PC-9 (cell line): ENCODE measurements around the gene DNAJC17. TPM values are rescaled to one million over a fixed set of nuclear protein-coding genes. Genes with fewer than 3 reads are reported as not detected.

Experiments
- Bru-seq: library from RNA; stranded (reverse); fragments of 400-500 nt; gene quantifications from one replicate; lab custom pipeline; 2021; lab: Mats Ljungman, UMichigan
- BruChase-seq, 2 experiments: library from RNA; stranded (reverse); fragments of 400-500 nt; gene quantifications; one replicate each; lab custom pipeline; 2021; lab: Mats Ljungman, UMichigan
- BruUV-seq: library from RNA; stranded (reverse); fragments of 400-500 nt; replicated peaks from 2 replicates; lab custom pipeline; 2021; lab: Mats Ljungman, UMichigan
- CTCF ChIA-PET: fragments of 300-600 bp; sonication (Branson Sonifier 250); formaldehyde crosslinking; loops from one replicate; lab custom pipeline; 2022; ENCODE audit warnings: antibody characterized with exemption; lab: Charles Lee
- POLR2A ChIA-PET: fragments of 300-600 bp; sonication (Branson Sonifier 250); formaldehyde crosslinking; loops from one replicate; lab custom pipeline; 2022; ENCODE audit warnings: antibody characterized with exemption; ENCODE audit not compliant: unreplicated experiment; lab: Charles Lee
- DNase-seq, 2 experiments: peaks; one replicate each; pipeline versions ENCODE4 v3.0.0 to v3.0.0-alpha.2; 2015 to 2022; ENCODE audit warnings: mixed read lengths in 1 of 2
- H2AFZ ChIP-seq: fragments of 200-600 bp; sonication (generic); 2 replicates; pipeline ENCODE4 v1.8.1; 2017; ENCODE audit warnings: antibody characterized with exemption
- H3F3A ChIP-seq: fragments of 200-600 bp; sonication (generic); 2 replicates; pipeline ENCODE4 v1.8.1; 2017; ENCODE audit warnings: antibody characterized with exemption, mild to moderate bottlenecking, low read depth; ENCODE audit not compliant: insufficient read depth
- H3K27ac ChIP-seq: fragments of 200-600 bp; sonication (generic); 2 replicates; pipeline ENCODE4 v1.6.1; 2016; ENCODE audit warnings: mixed run types
- H3K27me3 ChIP-seq: fragments of 200-600 bp; sonication (generic); 2 replicates; pipeline ENCODE4 v1.6.1; 2016; ENCODE audit warnings: low read depth, mixed run types; ENCODE audit not compliant: insufficient read depth
- H3K36me3 ChIP-seq: fragments of 200-600 bp; sonication (generic); 2 replicates; pipeline ENCODE4 v1.6.1; 2016; ENCODE audit warnings: low read depth, mixed run types
- H3K4me1 ChIP-seq: fragments of 200-600 bp; sonication (generic); replicated peaks from 2 replicates; pipeline ENCODE4 v1.6.1; 2016; ENCODE audit warnings: mixed run types; ENCODE audit not compliant: insufficient read depth
- H3K4me2 ChIP-seq: fragments of 200-600 bp; sonication (generic); 2 replicates; pipeline ENCODE4 v1.6.1; 2017; ENCODE audit warnings: mixed run types
- H3K4me3 ChIP-seq: fragments of 200-600 bp; sonication (generic); 2 replicates; pipeline ENCODE4 v1.6.1; 2016; ENCODE audit warnings: mixed run types
- H3K79me2 ChIP-seq: fragments of 200-600 bp; sonication (generic); 2 replicates; pipeline ENCODE4 v1.6.1; 2017; ENCODE audit warnings: low read depth, mixed run types
- H3K9me2 ChIP-seq: fragments of 200-600 bp; sonication (generic); 2 replicates; pipeline ENCODE4 v1.8.1; 2017; ENCODE audit warnings: mild to moderate bottlenecking; ENCODE audit not compliant: insufficient read depth
- H3K9me3 ChIP-seq: fragments of 200-600 bp; sonication (generic); 2 replicates; pipeline ENCODE4 v1.8.1; 2016; ENCODE audit warnings: low read depth; ENCODE audit not compliant: insufficient read depth
- H4K20me1 ChIP-seq: fragments of 200-600 bp; sonication (generic); 2 replicates; pipeline ENCODE4 v1.8.1; 2017; ENCODE audit not compliant: insufficient read depth
- EZH2 ChIP-seq: fragments of 200-600 bp; sonication (generic); IDR thresholded peaks from 2 replicates; pipeline ENCODE4 v1.8.0; 2017; ENCODE audit warnings: antibody characterized with exemption, low read depth
- intact Hi-C: fragments of 100-400 bp; cut with micrococcal nuclease; formaldehyde crosslinking; loops from one replicate; pipeline ENCODE4 v1.10.0; 2022; ENCODE audit not compliant: unreplicated experiment
- long read RNA-seq: library from polyadenylated mRNA; stranded (forward); transcript quantifications from one replicate; pipeline ENCODE4 v2.0.0, GENCODE V29; 2022
- total RNA-seq: library from RNA; stranded (reverse); gene quantifications from 2 replicates; pipeline ENCODE4 v1.2.3, GENCODE V29; 2021
- TF ChIP-seq, protein P1 (sequence below): fragments of 200-600 bp; sonication (generic); conservative IDR thresholded peaks from 2 replicates; pipeline ENCODE4 v1.6.1; 2017; ENCODE audit warnings: mixed run types, antibody characterized with exemption, mild to moderate bottlenecking, moderate library complexity

DNAJC17 gene, protein sequence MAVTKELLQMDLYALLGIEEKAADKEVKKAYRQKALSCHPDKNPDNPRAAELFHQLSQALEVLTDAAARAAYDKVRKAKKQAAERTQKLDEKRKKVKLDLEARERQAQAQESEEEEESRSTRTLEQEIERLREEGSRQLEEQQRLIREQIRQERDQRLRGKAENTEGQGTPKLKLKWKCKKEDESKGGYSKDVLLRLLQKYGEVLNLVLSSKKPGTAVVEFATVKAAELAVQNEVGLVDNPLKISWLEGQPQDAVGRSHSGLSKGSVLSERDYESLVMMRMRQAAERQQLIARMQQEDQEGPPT
- total RNA-seq, result 27.4 and 33.0 TPM in 2 replicates
- Bru-seq, nascent RNA, result percentile 63 among the genes with signal in this experiment
- percentile 65 among the genes with signal in this experiment for BruChase-seq, experiment 1, labeled RNA remaining after a 2-hour chase
- percentile 54 among the genes with signal in this experiment for BruChase-seq, experiment 2, labeled RNA remaining after a 6-hour chase
- long read RNA-seq, transcript DNAJC17-201 (11 exons, 3,731 nt), result major isoform, 16 of 28 reads
- long read RNA-seq, partial matches to known transcripts, result 2 of 28 reads
- long read RNA-seq, other reads (novel, unspliced or antisense), result 10 of 28 reads

DNA sequence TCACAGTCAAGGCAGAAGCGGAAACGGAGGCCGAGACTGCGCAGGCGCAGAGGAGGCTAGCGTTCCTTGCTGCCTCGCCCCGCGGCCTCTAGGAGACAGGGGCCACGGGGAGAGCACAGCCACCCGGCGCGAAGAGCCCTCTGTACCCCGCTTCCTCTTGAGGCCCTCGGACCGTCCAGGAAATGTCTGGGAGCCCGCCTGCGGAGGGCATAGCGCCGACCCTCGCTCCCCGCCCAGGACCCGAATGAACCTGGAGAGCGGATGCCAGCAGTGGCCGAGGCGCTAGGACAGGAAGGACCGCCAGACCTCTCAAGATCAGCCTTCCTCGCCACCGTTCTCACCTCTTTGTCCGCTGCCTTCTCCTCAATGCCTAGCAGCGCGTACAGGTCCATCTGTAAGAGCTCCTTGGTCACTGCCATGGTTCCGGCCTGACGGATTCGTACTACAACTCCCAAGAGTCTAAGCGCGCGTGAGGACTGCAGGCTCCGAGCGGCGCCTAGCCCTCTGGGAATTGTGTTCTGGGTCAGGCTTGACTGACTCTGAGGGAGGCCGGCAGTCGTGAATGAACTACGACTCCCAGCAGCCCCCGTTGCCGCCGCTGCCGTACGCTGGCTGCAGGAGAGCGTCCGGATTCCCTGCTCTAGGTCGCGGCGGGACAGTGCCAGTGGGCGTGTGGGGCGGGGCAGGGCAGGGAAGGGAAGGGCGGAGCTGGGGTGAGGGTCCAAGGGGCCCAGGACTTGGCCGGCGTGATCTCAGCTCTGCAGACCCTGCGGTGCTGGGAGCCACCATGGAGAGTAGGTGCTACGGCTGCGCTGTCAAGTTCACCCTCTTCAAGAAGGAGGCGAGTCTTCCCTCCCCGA lies at the start of gene DNAJC17, which contains the start of gene ZFYVE19:
Gene DNAJC17 (minus strand): TSS at position 446 of the 860 bp plus-strand sequence. CDS start 27 bp downstream, at position 419.
Gene ZFYVE19 (plus strand): TSS at position 62 of the 860 bp plus-strand sequence. CDS start 501 bp downstream, at position 563.
- Histone ChIP-seq H3K9me2 (no peaks in the 10 kb centered on the region), H3K27me3 (no peaks in the 10 kb centered on the region), H2AFZ (peak within 1 kb of the TSS; percentile 100), H3K36me3 (no peaks in the 10 kb centered on the region), H3K79me2 (peaks cover 19% of the 10 kb centered on the region), H3K9me3 (no peaks in the 10 kb centered on the region), H4K20me1 (no peaks in the 10 kb centered on the region), H3K4me2 (peak within 1 kb of the TSS; percentile 100), H3F3A (peaks cover 4% of the 10 kb centered on the region; the same call in 1 of the 2 replicates), H3K4me1 (peaks cover 9% of the 10 kb centered on the region; the same call in 1 of the 2 replicates), H3K4me3 (peak within 1 kb of the TSS; percentile 99), H3K27ac (peak within 1 kb of the TSS; percentile 72)
- CTCF ChIA-PET, result interaction anchor here (0.6 kb wide), 1 partner anchor 50 kb away, joined by 8 read pairs; no protein-coding TSS in a partner anchor
- TF ChIP-seq, protein P1, sequence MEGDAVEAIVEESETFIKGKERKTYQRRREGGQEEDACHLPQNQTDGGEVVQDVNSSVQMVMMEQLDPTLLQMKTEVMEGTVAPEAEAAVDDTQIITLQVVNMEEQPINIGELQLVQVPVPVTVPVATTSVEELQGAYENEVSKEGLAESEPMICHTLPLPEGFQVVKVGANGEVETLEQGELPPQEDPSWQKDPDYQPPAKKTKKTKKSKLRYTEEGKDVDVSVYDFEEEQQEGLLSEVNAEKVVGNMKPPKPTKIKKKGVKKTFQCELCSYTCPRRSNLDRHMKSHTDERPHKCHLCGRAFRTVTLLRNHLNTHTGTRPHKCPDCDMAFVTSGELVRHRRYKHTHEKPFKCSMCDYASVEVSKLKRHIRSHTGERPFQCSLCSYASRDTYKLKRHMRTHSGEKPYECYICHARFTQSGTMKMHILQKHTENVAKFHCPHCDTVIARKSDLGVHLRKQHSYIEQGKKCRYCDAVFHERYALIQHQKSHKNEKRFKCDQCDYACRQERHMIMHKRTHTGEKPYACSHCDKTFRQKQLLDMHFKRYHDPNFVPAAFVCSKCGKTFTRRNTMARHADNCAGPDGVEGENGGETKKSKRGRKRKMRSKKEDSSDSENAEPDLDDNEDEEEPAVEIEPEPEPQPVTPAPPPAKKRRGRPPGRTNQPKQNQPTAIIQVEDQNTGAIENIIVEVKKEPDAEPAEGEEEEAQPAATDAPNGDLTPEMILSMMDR, result no peak
- no peak for TF ChIP-seq EZH2
- POLR2A ChIA-PET, result interaction anchor here (0.5 to 0.9 kb wide), 6 partner anchors 11 to 1316 kb away, joined by 4 to 11 read pairs (median 6); no protein-coding TSS in a partner anchor
- no TSS peak for BruUV-seq
- peak; percentile 91 to 93 for DNase-seq
- intact Hi-C loops, result loop anchor here (1.0 to 2.0 kb wide), 4 partner anchors 14 to 38 kb away; partner anchors contain the start of gene C15orf62

DNA sequence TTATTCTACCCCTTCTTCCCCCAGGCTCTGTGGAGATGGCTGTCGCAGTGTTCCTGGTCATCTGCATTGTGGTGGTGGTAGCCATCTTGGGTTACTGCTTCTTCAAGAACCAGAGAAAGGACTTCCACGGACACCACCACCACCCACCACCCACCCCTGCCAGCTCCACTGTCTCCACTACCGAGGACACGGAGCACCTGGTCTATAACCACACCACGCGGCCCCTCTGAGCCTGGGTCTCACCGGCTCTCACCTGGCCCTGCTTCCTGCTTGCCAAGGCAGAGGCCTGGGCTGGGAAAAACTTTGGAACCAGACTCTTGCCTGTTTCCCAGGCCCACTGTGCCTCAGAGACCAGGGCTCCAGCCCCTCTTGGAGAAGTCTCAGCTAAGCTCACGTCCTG lies 49.5 kb upstream of the DNAJC17 start:
- no TSS peak for BruUV-seq
- Histone ChIP-seq H3K27me3 (no peaks in the 10 kb centered on the region), H3K9me2 (no peaks in the 10 kb centered on the region), H3K79me2 (peaks cover 5% of the 10 kb centered on the region), H3K36me3 (0 out of 2 replicates have a peak, but pooled peaks cover 4% of the 10 kb centered on the region), H3K4me2 (peak overlapping the region; percentile 61), H3K4me3 (no peak overlapping the region), H3F3A (peaks cover 38% of the 10 kb centered on the region), H3K9me3 (no peaks in the 10 kb centered on the region), H4K20me1 (no peaks in the 10 kb centered on the region), H3K27ac (peak overlapping the region; percentile 89), H2AFZ (no peak overlapping the region), H3K4me1 (peaks cover 28% of the 10 kb centered on the region)
- ChIA-PET CTCF (interaction anchor here (0.6 to 3.8 kb wide), 10 partner anchors 10 to 163 kb away, joined by 3 to 84 read pairs (median 10); partner anchors contain the start of genes RHOV, SPINT1 and VPS18), POLR2A (interaction anchor here (0.6 to 0.7 kb wide), 5 partner anchors 14 to 468 kb away, joined by 3 to 5 read pairs (median 4); no protein-coding TSS in a partner anchor)
- no peak for TF ChIP-seq EZH2
- TF ChIP-seq, protein P1, result no peak
- intact Hi-C loops, result loop anchor here (1.0 kb wide), 5 partner anchors 9 to 110 kb away; partner anchors contain the start of gene VPS18
- no peak for DNase-seq
